ENCODE results near the gene CEP41.

The CEP41 gene

DNA sequence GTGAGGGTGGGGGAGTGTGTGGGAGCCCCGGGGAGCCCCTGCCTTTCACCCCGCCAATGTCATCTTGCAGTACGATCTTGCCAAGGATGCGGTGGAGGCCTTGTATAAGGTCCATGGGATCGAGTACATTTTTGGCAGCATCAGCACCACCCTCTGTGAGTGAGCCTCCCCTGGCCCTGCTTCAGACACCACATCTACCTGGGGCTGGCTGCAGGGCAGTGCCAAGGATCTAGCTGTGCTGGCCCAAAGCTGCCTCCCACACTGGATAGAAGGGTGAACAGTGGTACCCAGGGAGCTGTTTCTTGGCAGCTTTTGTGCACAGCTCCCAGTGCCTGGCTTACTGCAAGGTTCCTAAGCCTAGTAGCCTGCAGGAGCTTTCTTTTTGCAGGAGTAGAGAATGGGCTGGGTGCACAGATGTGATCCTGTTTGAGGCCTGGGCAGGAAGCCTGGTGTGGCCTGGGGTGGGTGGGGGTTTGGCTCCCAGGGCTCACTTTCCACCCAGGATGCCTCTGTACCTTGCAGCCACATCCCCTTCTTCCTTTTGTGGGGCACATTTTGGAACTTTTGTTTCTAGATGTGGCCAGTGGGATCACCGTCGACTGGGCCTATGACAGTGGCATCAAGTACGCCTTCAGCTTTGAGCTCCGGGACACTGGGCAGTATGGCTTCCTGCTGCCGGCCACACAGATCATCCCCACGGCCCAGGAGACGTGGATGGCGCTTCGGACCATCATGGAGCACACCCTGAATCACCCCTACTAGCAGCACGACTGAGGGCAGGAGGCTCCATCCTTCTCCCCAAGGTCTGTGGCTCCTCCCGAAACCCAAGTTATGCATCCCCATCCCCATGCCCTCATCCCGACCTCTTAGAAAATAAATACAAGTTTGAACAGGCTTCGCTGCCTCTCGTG is 72.7 kb downstream of the CEP41 start:
- no peak for DNase-seq (ENCODE audit: low read depth)
- no peak overlapping the region for H3K4me3 ChIP-seq (ENCODE audit: low read depth, low read length)
- TF ChIP-seq POLR2A (IDR thresholded peaks at IDR 0.05; ENCODE audit: extremely low read depth, insufficient read length), result no peak
- TF ChIP-seq, protein P1, sequence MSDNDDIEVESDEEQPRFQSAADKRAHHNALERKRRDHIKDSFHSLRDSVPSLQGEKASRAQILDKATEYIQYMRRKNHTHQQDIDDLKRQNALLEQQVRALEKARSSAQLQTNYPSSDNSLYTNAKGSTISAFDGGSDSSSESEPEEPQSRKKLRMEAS (IDR thresholded peaks at IDR 0.05; ENCODE audit: low read depth, low read length), result no peak
- TF ChIP-seq MYC (IDR thresholded peaks at IDR 0.05; ENCODE audit: low read depth, low read length), result no peak
- TF ChIP-seq, protein P2, sequence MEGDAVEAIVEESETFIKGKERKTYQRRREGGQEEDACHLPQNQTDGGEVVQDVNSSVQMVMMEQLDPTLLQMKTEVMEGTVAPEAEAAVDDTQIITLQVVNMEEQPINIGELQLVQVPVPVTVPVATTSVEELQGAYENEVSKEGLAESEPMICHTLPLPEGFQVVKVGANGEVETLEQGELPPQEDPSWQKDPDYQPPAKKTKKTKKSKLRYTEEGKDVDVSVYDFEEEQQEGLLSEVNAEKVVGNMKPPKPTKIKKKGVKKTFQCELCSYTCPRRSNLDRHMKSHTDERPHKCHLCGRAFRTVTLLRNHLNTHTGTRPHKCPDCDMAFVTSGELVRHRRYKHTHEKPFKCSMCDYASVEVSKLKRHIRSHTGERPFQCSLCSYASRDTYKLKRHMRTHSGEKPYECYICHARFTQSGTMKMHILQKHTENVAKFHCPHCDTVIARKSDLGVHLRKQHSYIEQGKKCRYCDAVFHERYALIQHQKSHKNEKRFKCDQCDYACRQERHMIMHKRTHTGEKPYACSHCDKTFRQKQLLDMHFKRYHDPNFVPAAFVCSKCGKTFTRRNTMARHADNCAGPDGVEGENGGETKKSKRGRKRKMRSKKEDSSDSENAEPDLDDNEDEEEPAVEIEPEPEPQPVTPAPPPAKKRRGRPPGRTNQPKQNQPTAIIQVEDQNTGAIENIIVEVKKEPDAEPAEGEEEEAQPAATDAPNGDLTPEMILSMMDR (IDR thresholded peaks at IDR 0.05; ENCODE audit: low read depth, low read length), result no peak

DNA sequence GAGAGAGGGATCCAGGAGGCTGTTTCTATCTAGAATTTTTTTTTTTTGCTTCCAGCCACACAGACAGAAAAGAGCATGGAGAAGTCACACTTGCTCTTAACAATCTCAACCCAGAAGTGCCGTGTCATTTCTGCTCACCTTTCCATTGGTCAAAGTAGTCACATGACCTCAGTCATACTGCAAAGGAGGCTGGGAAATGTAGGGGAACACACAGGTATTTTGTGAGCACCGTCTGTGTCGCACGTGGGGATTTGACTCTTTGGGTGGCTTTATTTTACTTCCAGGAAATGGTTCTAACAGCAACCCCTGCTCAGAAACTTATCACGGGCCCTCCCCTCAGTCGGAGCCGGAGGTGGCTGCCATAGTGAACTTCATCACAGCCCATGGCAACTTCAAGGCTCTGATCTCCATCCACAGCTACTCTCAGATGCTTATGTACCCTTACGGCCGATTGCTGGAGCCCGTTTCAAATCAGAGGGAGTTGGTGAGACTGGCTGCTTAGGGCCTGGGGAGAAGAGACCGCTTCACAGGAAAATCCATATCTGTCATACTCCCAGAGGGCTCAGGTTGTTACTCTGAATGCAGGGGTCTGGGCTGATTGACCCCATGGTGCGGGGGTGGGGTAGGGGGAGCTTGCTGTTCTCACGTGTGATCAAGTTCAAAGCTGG is 73.6 kb downstream of the CEP41 start:
- DNase-seq (ENCODE audit: low read depth), result no peak
- no peak overlapping the region for H3K4me3 ChIP-seq (ENCODE audit: low read depth, low read length)
- TF ChIP-seq POLR2A (IDR thresholded peaks at IDR 0.05; ENCODE audit: extremely low read depth, insufficient read length), result no peak
- no peak for TF ChIP-seq MYC (IDR thresholded peaks at IDR 0.05; ENCODE audit: low read depth, low read length)
- TF ChIP-seq, protein P2 (IDR thresholded peaks at IDR 0.05; ENCODE audit: low read depth, low read length), result no peak
- TF ChIP-seq, protein P1 (IDR thresholded peaks at IDR 0.05; ENCODE audit: low read depth, low read length), result no peak

DNA sequence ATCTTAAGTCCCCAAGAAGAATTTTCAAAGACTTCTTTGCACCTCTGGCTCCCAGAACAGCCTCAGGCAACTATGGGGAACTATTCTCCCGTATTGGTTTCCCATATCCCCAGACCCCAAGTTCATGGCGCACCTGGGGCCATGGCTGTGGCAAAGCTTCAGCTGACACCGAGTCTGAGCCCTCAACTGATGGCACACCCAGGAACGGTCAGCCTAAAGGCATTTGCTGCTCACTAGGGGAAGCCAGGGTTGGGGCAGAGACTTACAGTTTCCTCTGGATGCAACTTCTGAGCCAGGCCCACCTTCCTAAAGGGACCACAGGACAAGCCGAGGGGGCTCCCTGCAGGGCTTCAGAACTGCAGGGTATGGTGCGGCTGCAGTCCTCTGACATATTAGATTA is 74.3 kb downstream of the CEP41 start:
- TF ChIP-seq MYC (IDR thresholded peaks at IDR 0.05; ENCODE audit: low read depth, low read length) (no peak), POLR2A (IDR thresholded peaks at IDR 0.05; ENCODE audit: extremely low read depth, insufficient read length) (no peak)
- TF ChIP-seq, protein P2 (IDR thresholded peaks at IDR 0.05; ENCODE audit: low read depth, low read length), result no peak
- TF ChIP-seq, protein P1 (IDR thresholded peaks at IDR 0.05; ENCODE audit: low read depth, low read length), result no peak
- H3K4me3 ChIP-seq (ENCODE audit: low read depth, low read length), result no peak overlapping the region
- no peak for DNase-seq (ENCODE audit: low read depth)

DNA sequence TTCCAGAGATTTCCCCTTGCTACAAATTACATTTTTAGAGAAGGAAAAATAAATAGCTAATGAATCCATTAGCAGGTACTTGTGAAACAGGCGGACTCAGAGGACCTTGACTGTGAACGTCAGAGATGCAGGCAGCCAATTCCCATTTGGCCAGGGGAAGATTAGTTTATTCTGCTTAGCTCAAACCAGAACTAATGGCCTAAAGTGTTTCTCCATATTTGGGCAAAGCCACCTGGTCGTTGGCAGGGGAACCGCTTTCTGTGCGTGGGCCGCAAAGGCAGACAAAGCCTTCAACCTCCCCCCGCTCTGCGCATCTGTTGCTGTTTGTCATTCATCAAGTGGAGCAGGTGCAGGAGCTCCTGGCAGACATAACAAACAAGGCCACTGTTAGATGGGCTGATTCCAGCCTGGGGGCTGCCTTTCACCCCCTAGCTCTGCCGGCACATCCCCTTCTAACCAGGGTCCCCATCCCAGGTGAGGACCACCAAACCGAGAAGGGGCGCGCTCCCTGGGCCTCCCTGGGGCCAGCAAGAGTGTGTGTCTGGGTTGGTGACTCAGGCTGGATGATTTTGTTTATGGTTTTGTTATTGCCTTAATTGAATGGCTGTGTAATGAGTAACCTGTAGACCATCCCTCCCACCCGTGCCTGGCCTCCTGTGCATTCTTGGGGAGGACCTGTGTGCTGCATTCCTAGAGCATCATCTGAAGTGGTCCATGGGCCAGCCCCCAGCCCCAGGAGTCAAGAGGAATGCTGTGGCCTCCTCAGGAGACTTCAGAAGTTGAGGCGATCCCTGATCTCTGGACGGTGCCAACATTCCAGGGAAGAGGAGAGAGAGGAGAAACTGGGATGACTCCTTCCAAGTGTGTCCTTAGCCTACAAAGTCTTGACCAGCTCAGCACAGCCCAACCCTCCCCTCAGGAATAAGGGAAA is 75.0 kb downstream of the CEP41 start:
- TF ChIP-seq MYC (IDR thresholded peaks at IDR 0.05; ENCODE audit: low read depth, low read length), result no peak
- TF ChIP-seq, protein P2 (IDR thresholded peaks at IDR 0.05; ENCODE audit: low read depth, low read length), result no peak
- TF ChIP-seq, protein P1 (IDR thresholded peaks at IDR 0.05; ENCODE audit: low read depth, low read length), result no peak
- TF ChIP-seq POLR2A (IDR thresholded peaks at IDR 0.05; ENCODE audit: extremely low read depth, insufficient read length), result no peak
- DNase-seq (ENCODE audit: low read depth), result no peak
- H3K4me3 ChIP-seq (ENCODE audit: low read depth, low read length), result no peak overlapping the region

DNA sequence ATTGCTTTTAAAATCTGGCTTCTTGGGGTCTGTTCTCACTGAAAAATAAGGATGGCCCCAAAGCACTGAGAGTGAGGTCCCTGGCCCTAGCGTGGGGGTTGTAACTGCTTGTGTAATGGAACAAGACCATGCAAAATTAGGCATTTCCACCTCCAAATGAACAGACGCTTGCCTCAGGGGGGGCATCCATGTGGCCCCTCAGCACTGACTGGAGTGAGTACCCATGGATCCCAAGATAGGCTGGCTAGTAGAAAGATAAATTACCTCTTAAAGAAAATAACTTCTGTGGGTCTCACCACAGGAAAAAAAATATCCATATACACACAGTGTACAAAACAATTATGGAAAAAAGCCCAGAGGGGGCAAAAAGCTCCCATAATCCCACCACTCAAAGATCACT is 75.7 kb downstream of the CEP41 start:
- TF ChIP-seq, protein P2 (IDR thresholded peaks at IDR 0.05; ENCODE audit: low read depth, low read length), result no peak
- TF ChIP-seq POLR2A (IDR thresholded peaks at IDR 0.05; ENCODE audit: extremely low read depth, insufficient read length) (no peak), MYC (IDR thresholded peaks at IDR 0.05; ENCODE audit: low read depth, low read length) (no peak)
- TF ChIP-seq, protein P1 (IDR thresholded peaks at IDR 0.05; ENCODE audit: low read depth, low read length), result no peak
- no peak for DNase-seq (ENCODE audit: low read depth)
- no peak overlapping the region for H3K4me3 ChIP-seq (ENCODE audit: low read depth, low read length)
